H1 (cell line): ENCODE results near the gene RAB3C. TPM values are rescaled to one million over a fixed set of nuclear protein-coding genes. Genes with fewer than 3 reads are reported as not detected.

Source experiments
- ATF2 ChIP-seq: IDR thresholded peaks from 2 replicates; pipeline ENCODE4 v1.6.1; 2012; ENCODE audit warnings: low read length, inconsistent platforms
- CBX8 ChIP-seq: fragments of 300-800, 300-1000 bp; sonication (generic); IDR thresholded peaks from 2 replicates; pipeline ENCODE4 v1.7.1; 2016; ENCODE audit warnings: low read depth, low read length, borderline replicate concordance
- CHD7 ChIP-seq: fragments of 300-600 bp; sonication (generic); IDR thresholded peaks from 2 replicates; pipeline ENCODE4 v1.7.1; 2012; ENCODE audit warnings: low read length, moderate library complexity, mild to moderate bottlenecking, inconsistent platforms; ENCODE audit not compliant: insufficient replicate concordance
- EP300 ChIP-seq, 2 experiments: IDR thresholded peaks; 1 replicate in 1 of 2; 2 replicates in 1 of 2; pipeline ENCODE4 v1.6.1; 2011 to 2012; ENCODE audit warnings: low read depth in 2 of 2, low read length in 2 of 2, mild to moderate bottlenecking in 2 of 2, borderline replicate concordance in 1 of 2, inconsistent platforms in 1 of 2, moderate library complexity in 1 of 2
- HDAC6 ChIP-seq: IDR thresholded peaks from one replicate; pipeline ENCODE4 v1.7.1; 2012; ENCODE audit warnings: low read depth, mild to moderate bottlenecking, inconsistent platforms, low read length, moderate library complexity
- POU5F1 ChIP-seq: IDR thresholded peaks from 2 replicates; pipeline ENCODE4 v1.6.1; 2011; ENCODE audit warnings: low read depth, mild to moderate bottlenecking, low read length, moderate library complexity
- SIN3A ChIP-seq, 2 experiments: IDR thresholded peaks in 1 of 2; conservative IDR thresholded peaks in 1 of 2; 2 replicates each; pipeline ENCODE4 v1.6.1; 2011 to 2012; ENCODE audit warnings: low read length in 2 of 2, improper control_type of control experiment in 1 of 2, low read depth in 1 of 2, mild to moderate bottlenecking in 1 of 2
- TEAD4 ChIP-seq: IDR thresholded peaks from 2 replicates; pipeline ENCODE4 v1.6.1; 2012; ENCODE audit warnings: low read depth, low read length, inconsistent platforms, mixed read lengths
- polyA plus RNA-seq, 7 experiments: library from polyadenylated mRNA; depleted of rRNA in 3 of 7; stranded (reverse) in 5 of 7; unstranded in 2 of 7; fragments of >200 nt in 5 of 7; fragments of 200-250 nt in 2 of 7; gene quantifications; 1 replicate in 5 of 7; 2 replicates in 1 of 7; 4 replicates in 1 of 7; pipeline versions ENCODE4 v1.2.1 to v1.2.3, GENCODE V29; 2011 to 2013; ENCODE audit warnings: missing spikeins in 2 of 7, mixed read lengths in 2 of 7
- total RNA-seq: library from RNA; stranded (reverse); fragmentation: NEBNext Ultra II Directional; extraction: Animal tissue kit (Norgen Biotek cat#: 25700); gene quantifications from 2 replicates; pipeline ENCODE4 v1.2.1, GENCODE V29; 2021
- TF ChIP-seq, protein P1 (sequence below): IDR thresholded peaks from 2 replicates; pipeline ENCODE4 v1.6.1; 2012; ENCODE audit warnings: inconsistent platforms

RAB3C gene
- total and polyA plus RNA-seq, 2 of the 8 experiments (the other 6 are each of a cell fraction or from before 2014, with no cell fraction given): 14.7 to 18.3 TPM

DNA sequence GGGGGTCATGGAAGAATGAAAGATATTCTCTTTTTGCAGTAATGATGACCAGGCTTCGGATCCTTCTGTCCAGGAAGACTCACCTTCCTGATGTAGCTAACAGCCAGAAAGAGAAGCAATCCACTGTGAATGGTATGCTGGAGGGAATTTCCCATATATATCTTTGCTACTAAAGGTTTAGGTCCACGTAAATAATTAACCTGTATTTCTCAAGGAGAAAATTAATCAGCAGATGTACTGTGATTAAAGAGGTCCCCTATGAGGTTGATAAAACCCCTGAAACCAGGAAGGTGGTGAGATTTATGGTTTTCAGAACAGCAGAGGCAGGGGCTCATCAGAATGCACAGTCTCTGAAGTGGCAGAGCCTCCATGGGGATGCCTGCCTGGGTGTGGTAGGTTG, 11.4 kb upstream of the RAB3C start (continued):
- TF ChIP-seq CHD7: no peak
- TF ChIP-seq HDAC6: no peak
- TF ChIP-seq EP300 (IDR thresholded peaks at IDR 0.05; ENCODE audit: borderline replicate concordance in 1 of 2, low read depth in 2 of 2, low read length in 2 of 2): no peak
- TF ChIP-seq SIN3A (conservative IDR thresholded peaks at IDR 0.05 in 1 of 2, IDR thresholded peaks at IDR 0.05 in 1 of 2; ENCODE audit: low read depth in 1 of 2, low read length in 2 of 2): no peak
- TF ChIP-seq, protein P1, sequence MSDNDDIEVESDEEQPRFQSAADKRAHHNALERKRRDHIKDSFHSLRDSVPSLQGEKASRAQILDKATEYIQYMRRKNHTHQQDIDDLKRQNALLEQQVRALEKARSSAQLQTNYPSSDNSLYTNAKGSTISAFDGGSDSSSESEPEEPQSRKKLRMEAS: no peak
- no peak for TF ChIP-seq ATF2
- TF ChIP-seq POU5F1: no peak
- no peak for TF ChIP-seq TEAD4
- no peak for TF ChIP-seq CBX8
